Smooth muscle cell (in vitro differentiated cells): ENCODE results near the gene LRRC47. TPM values are rescaled to one million over a fixed set of nuclear protein-coding genes. Genes with fewer than 3 reads are reported as not detected.

Source experiments
- DNase-seq: peaks from one replicate; lab custom pipeline; 2025; ENCODE audit not compliant: unreplicated experiment; lab: John Stamatoyannopoulos, UW
- H2AFZ ChIP-seq: fragments of 200-600 bp; sonication (generic); 2 replicates; pipeline ENCODE4 v1.6.0; 2016; ENCODE audit warnings: antibody characterized with exemption, low read depth, mild to moderate bottlenecking
- H3F3A ChIP-seq: fragments of 200-600 bp; sonication (generic); 2 replicates; pipeline ENCODE4 v1.6.0; 2017; ENCODE audit warnings: antibody characterized with exemption, low read depth
- H3K27ac ChIP-seq: fragments of 200-600 bp; sonication (generic); 2 replicates; pipeline ENCODE4 v1.5.1; 2016; ENCODE audit warnings: low read depth, mild to moderate bottlenecking
- H3K27me3 ChIP-seq: fragments of 200-600 bp; sonication (generic); 2 replicates; pipeline ENCODE4 v1.6.1; 2016; ENCODE audit warnings: low read depth, mild to moderate bottlenecking
- H3K36me3 ChIP-seq: fragments of 200-600 bp; sonication (generic); 2 replicates; pipeline ENCODE4 v1.5.1; 2016; ENCODE audit warnings: low read depth
- H3K4me1 ChIP-seq: fragments of 200-600 bp; sonication (generic); 2 replicates; pipeline ENCODE4 v1.5.1; 2016; ENCODE audit warnings: low read depth
- H3K4me2 ChIP-seq: fragments of 200-600 bp; sonication (generic); 2 replicates; pipeline ENCODE4 v1.6.0; 2016; ENCODE audit warnings: mild to moderate bottlenecking
- H3K4me3 ChIP-seq: fragments of 200-600 bp; sonication (generic); 2 replicates; pipeline ENCODE4 v1.5.1; 2016; ENCODE audit warnings: mild to moderate bottlenecking
- H3K79me2 ChIP-seq: fragments of 200-600 bp; sonication (generic); 2 replicates; pipeline ENCODE4 v1.6.0; 2016; ENCODE audit warnings: low read depth, mild to moderate bottlenecking
- H3K9ac ChIP-seq: fragments of 200-600 bp; sonication (generic); 2 replicates; pipeline ENCODE4 v1.6.0; 2016; ENCODE audit warnings: low read depth
- H3K9me3 ChIP-seq: fragments of 200-600 bp; sonication (generic); replicated peaks from 2 replicates; pipeline ENCODE4 v1.5.1; 2016; ENCODE audit warnings: low read depth
- H4K20me1 ChIP-seq: fragments of 200-600 bp; sonication (generic); 2 replicates; pipeline ENCODE4 v1.6.0; 2016; ENCODE audit warnings: low read depth
- CTCF ChIP-seq: fragments of 200-600 bp; sonication (generic); IDR thresholded peaks from 2 replicates; pipeline ENCODE4 v1.5.1; 2017; ENCODE audit warnings: borderline replicate concordance, mild to moderate bottlenecking, antibody characterized with exemption; ENCODE audit not compliant: insufficient read depth, poor library complexity, severe bottlenecking
- WGBS: methylation state at CpG from one replicate; pipeline ENCODE4 v1.1.7; 2016; ENCODE audit warnings: low lambda C conversion rate; 5-methylcytosine and 5-hydroxymethylcytosine counted together
- polyA plus RNA-seq: library from polyadenylated mRNA; unstranded; fragments of >200 nt; fragmentation: Nextera tagmentation; extraction: Ambion mirVana; gene quantifications from 2 replicates; pipeline ENCODE4 v1.2.1, GENCODE V29; 2016
- total RNA-seq: library from RNA; depleted of rRNA; stranded (reverse); fragments of >200 nt; gene quantifications from 2 replicates; pipeline ENCODE4 v1.2.3, GENCODE V29; 2014

Gene LRRC47
- total and polyA plus RNA-seq, 2 experiments from 2014 or later: 24.9 to 38.0 TPM

GRCh38 chr1:3783651-3784474 is 12.4 kb downstream of the LRRC47 start:
- Histone ChIP-seq H3K4me2 (no peak overlapping the region), H4K20me1 (peaks cover 20% of the 10 kb centered on the region), H3K9ac (no peak overlapping the region), H2AFZ (no peak overlapping the region), H3K27ac (no peak overlapping the region), H3K4me3 (no peak overlapping the region), H3K36me3 (peaks cover 5% of the 10 kb centered on the region), H3K4me1 (no peaks in the 10 kb centered on the region), H3K9me3 (no peaks in the 10 kb centered on the region), H3K27me3 (no peaks in the 10 kb centered on the region), H3F3A (no peaks in the 10 kb centered on the region), H3K79me2 (peaks cover 12% of the 10 kb centered on the region)
- no peak for TF ChIP-seq CTCF
- 98% methylated on average over 22 of the region's 30 CpGs for WGBS
- no peak for DNase-seq

GRCh38 chr1:3780901-3781300 is 15.4 kb downstream of the LRRC47 start:
- Histone ChIP-seq H3K79me2 (no peaks in the 10 kb centered on the region), H3K36me3 (peaks cover 5% of the 10 kb centered on the region), H3K4me2 (no peak overlapping the region), H3K4me3 (no peak overlapping the region), H3K27me3 (no peaks in the 10 kb centered on the region), H3F3A (no peaks in the 10 kb centered on the region), H3K4me1 (peaks cover under 1% of the 10 kb centered on the region), H3K9me3 (no peaks in the 10 kb centered on the region), H3K9ac (no peak overlapping the region), H4K20me1 (no peaks in the 10 kb centered on the region), H3K27ac (no peak overlapping the region), H2AFZ (no peak overlapping the region)
- no peak for TF ChIP-seq CTCF
- WGBS: 97% methylated on average over 21 of the region's 21 CpGs
- no peak for DNase-seq

- peaks cover 5% of the 10 kb centered on the region for H3K36me3 ChIP-seq
These were observed 16.3 kb downstream of the LRRC47 start for GRCh38 chr1:3779912-3780416.

More at GRCh38 chr1:3779912-3780416, 16.3 kb downstream of the LRRC47 start:
- peaks cover 10% of the 10 kb centered on the region for H3K4me1 ChIP-seq
- H3K79me2 ChIP-seq: no peaks in the 10 kb centered on the region
- TF ChIP-seq CTCF: no peak
- WGBS: 94% methylated on average over 20 of the region's 20 CpGs
- no peaks in the 10 kb centered on the region for H3K27me3 ChIP-seq
- no peaks in the 10 kb centered on the region for H3K9me3 ChIP-seq
- H3K4me2 ChIP-seq: no peak overlapping the region
- H2AFZ ChIP-seq: no peak overlapping the region
- H3K9ac ChIP-seq: no peak overlapping the region
- no peak for DNase-seq
- H3K27ac ChIP-seq: no peak overlapping the region
- H3K4me3 ChIP-seq: no peak overlapping the region
- H3F3A ChIP-seq: no peaks in the 10 kb centered on the region
- H4K20me1 ChIP-seq: no peaks in the 10 kb centered on the region
